ENCODE results near the gene CENPF. TPM values are rescaled to one million over a fixed set of nuclear protein-coding genes. Genes with fewer than 3 reads are reported as not detected.

CENPF gene
- total RNA-seq, 1 experiment from 2014 or later = 135 TPM

DNA sequence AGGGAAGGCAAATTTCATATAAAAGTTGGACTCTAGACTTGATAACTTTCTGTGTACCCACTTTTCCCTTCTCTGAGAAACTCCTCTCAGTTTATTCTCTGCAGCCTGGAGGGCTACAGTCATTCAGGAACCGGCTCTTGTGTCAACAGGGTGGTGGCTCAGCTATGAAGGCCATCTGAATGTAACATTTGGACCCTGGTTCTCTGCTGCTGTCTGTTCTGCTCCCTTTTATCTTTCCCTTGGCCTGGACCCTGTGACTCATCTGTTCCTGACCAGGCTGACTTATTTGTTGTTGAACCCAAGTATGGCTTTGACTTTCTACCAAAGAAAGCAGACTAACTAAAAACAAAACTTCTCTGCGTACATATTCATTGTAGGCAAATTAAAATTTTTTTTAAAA, 75.4 kb downstream of the CENPF start:
- no peaks in the 10 kb centered on the region for H3K9me3 Mint-ChIP-seq (ENCODE audit: unreplicated experiment)
- CTCF ChIA-PET = interaction anchor here (1.1 to 2.2 kb wide), 3 partner anchors 41 to 408 kb away, joined by 3 to 10 read pairs (median 3); no protein-coding TSS in a partner anchor
- no peaks in the 10 kb centered on the region for H3K27me3 Mint-ChIP-seq (ENCODE audit: insufficient read depth, unreplicated experiment)
- TF ChIP-seq CTCF (IDR thresholded peaks at IDR 0.05; ENCODE audit: unreplicated experiment) = no peak
- intact Hi-C loops (cut with micrococcal nuclease) = no loop called here
- H3K36me3 Mint-ChIP-seq (ENCODE audit: insufficient read depth, unreplicated experiment) = no peaks in the 10 kb centered on the region
- no peak overlapping the region for H3K4me3 Mint-ChIP-seq (ENCODE audit: unreplicated experiment)
- H3K4me1 Mint-ChIP-seq (ENCODE audit: insufficient read depth, unreplicated experiment) = no peaks in the 10 kb centered on the region
- DNase-seq (ENCODE audit: unreplicated experiment) = peak; percentile 28
- POLR2A ChIA-PET = interaction anchor here (0.8 kb wide), 2 partner anchors 9 to 115 kb away, joined by 3 to 4 read pairs; no protein-coding TSS in a partner anchor
- no peak overlapping the region for H3K27ac Mint-ChIP-seq (ENCODE audit: low read depth, unreplicated experiment)
- no TSS peak for BruUV-seq (replicated peaks)

GRCh38 chr1:214683621-214684020, 80.6 kb downstream of the CENPF start:
- BruUV-seq (replicated peaks) = no TSS peak
- CTCF ChIA-PET = interaction anchor here (0.6 to 1.4 kb wide), 3 partner anchors 23 to 135 kb away, joined by 3 to 5 read pairs (median 3); no protein-coding TSS in a partner anchor
- intact Hi-C loops (cut with micrococcal nuclease) = no loop called here

GRCh38 chr1:214685906-214686305, 82.9 kb downstream of the CENPF start:
- no peaks in the 10 kb centered on the region for H3K4me1 Mint-ChIP-seq (ENCODE audit: insufficient read depth, unreplicated experiment)
- no peak for DNase-seq (ENCODE audit: unreplicated experiment)
- H3K27ac Mint-ChIP-seq (ENCODE audit: low read depth, unreplicated experiment) = no peak overlapping the region
- no TSS peak for BruUV-seq (replicated peaks)
- intact Hi-C loops (cut with micrococcal nuclease) = no loop called here
- no peaks in the 10 kb centered on the region for H3K9me3 Mint-ChIP-seq (ENCODE audit: unreplicated experiment)
- no peaks in the 10 kb centered on the region for H3K27me3 Mint-ChIP-seq (ENCODE audit: insufficient read depth, unreplicated experiment)
- POLR2A ChIA-PET = interaction anchor here (0.6 to 1.0 kb wide), 2 partner anchors 23 to 59 kb away, joined by 3 read pairs; no protein-coding TSS in a partner anchor
- no peak overlapping the region for H3K4me3 Mint-ChIP-seq (ENCODE audit: unreplicated experiment)
- CTCF ChIA-PET = interaction anchor here (0.6 kb wide), 1 partner anchor 291 kb away, joined by 4 read pairs; no protein-coding TSS in a partner anchor
- no peak for TF ChIP-seq CTCF (IDR thresholded peaks at IDR 0.05; ENCODE audit: unreplicated experiment)
- no peaks in the 10 kb centered on the region for H3K36me3 Mint-ChIP-seq (ENCODE audit: insufficient read depth, unreplicated experiment)

More at GRCh38 chr1:214683621-214684020, 80.6 kb downstream of the CENPF start:
- Mint-ChIP-seq H3K9me3 (ENCODE audit: unreplicated experiment) (no peaks in the 10 kb centered on the region), H3K27me3 (ENCODE audit: insufficient read depth, unreplicated experiment) (no peaks in the 10 kb centered on the region), H3K4me3 (ENCODE audit: unreplicated experiment) (no peak overlapping the region), H3K36me3 (ENCODE audit: insufficient read depth, unreplicated experiment) (no peaks in the 10 kb centered on the region), H3K4me1 (ENCODE audit: insufficient read depth, unreplicated experiment) (no peaks in the 10 kb centered on the region), H3K27ac (ENCODE audit: low read depth, unreplicated experiment) (no peak overlapping the region)
- no peak for TF ChIP-seq CTCF (IDR thresholded peaks at IDR 0.05; ENCODE audit: unreplicated experiment)
- POLR2A ChIA-PET = no interaction called here
- no peak for DNase-seq (ENCODE audit: unreplicated experiment)

DNA sequence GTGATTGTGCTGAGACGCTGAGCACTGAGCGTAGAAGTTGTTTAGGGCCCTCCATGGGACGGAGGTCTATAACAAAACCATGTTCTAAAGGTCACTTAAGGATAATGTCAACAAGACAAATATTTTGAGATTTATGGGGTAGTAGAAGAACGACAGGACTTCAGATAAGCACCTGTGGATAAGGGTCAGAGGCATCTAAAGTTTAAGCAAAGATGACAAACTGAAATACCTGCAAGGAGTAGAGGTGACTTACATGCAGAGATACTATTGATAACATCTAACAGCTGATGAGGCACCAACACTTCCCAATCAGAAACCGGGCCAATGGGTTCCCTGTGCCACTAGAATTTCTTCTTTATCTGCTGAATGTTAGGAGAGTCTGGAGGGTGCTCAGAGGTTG, 83.5 kb downstream of the CENPF start:
- intact Hi-C loops (cut with micrococcal nuclease) = no loop called here
- Mint-ChIP-seq H3K4me3 (ENCODE audit: unreplicated experiment) (no peak overlapping the region), H3K9me3 (ENCODE audit: unreplicated experiment) (no peaks in the 10 kb centered on the region), H3K36me3 (ENCODE audit: insufficient read depth, unreplicated experiment) (no peaks in the 10 kb centered on the region), H3K4me1 (ENCODE audit: insufficient read depth, unreplicated experiment) (no peaks in the 10 kb centered on the region), H3K27me3 (ENCODE audit: insufficient read depth, unreplicated experiment) (no peaks in the 10 kb centered on the region), H3K27ac (ENCODE audit: low read depth, unreplicated experiment) (no peak overlapping the region)
- BruUV-seq (replicated peaks) = no TSS peak
- TF ChIP-seq CTCF (IDR thresholded peaks at IDR 0.05; ENCODE audit: unreplicated experiment) = no peak
- CTCF ChIA-PET = no interaction called here
- no peak for DNase-seq (ENCODE audit: unreplicated experiment)
- POLR2A ChIA-PET = interaction anchor here (1.0 kb wide), 1 partner anchor 22 kb away, joined by 3 read pairs; no protein-coding TSS in a partner anchor
